Right atrium auricular region (tissue), 2 donors: ENCODE data around the gene ENC1. TPM values are rescaled to one million over a fixed set of nuclear protein-coding genes. Genes with fewer than 3 reads are reported as not detected.

Experiments
- DNase-seq: peaks from one replicate; pipeline ENCODE4 v3.0.0-alpha.2; 2019; ENCODE audit warnings: low spot score
- H3K27ac ChIP-seq, 2 donors: fragments of 200-600 bp; sonication (generic); 1 replicate in 1 of 2; 2 replicates in 1 of 2; pipeline ENCODE4 v1.5.1; 2016 to 2019
- H3K27me3 ChIP-seq, 2 donors: fragments of 200-600 bp; sonication (generic); one replicate each; pipeline versions ENCODE4 v1.5.1 to v1.6.0; 2017 to 2019
- H3K36me3 ChIP-seq: fragments of 200-600 bp; sonication (generic); one replicate; pipeline ENCODE4 v1.5.1; 2016
- H3K4me1 ChIP-seq, 2 donors: fragments of 200-600 bp; sonication (generic); one replicate each; pipeline versions ENCODE4 v1.5.1 to v1.6.0; 2017 to 2019
- H3K4me3 ChIP-seq, 2 donors: fragments of 200-600 bp; sonication (generic); 1 replicate in 1 of 2; 2 replicates in 1 of 2; pipeline ENCODE4 v1.5.1; 2017 to 2019; ENCODE audit warnings: mild to moderate bottlenecking in 1 of 2, moderate library complexity in 1 of 2
- H3K9me3 ChIP-seq, 2 donors: fragments of 200-600 bp; sonication (generic); one replicate each; pipeline ENCODE4 v1.5.1; 2019
- total RNA-seq, 2 donors: library from RNA; depleted of rRNA; stranded (reverse); fragments of >200 nt; gene quantifications; one replicate each; pipeline ENCODE4 v1.1.0, GENCODE V29; 2016
- TF ChIP-seq, protein P1 (sequence below), 2 donors: fragments of 200-600 bp; sonication (generic); IDR thresholded peaks; one replicate each; pipeline ENCODE4 v1.5.1; 2019; ENCODE audit warnings: antibody characterized with exemption in 2 of 2

ENC1 gene
- total RNA-seq, 2 donors from 2014 or later, result 5.0 to 18.5 TPM

GRCh38 chr5:74631081-74631953 lies 9.2 kb downstream of the ENC1 start:
- H3K9me3 ChIP-seq, result no peaks in the 10 kb centered on the region
- peaks cover 0 to 25% of the 10 kb centered on the region in 2 donors for H3K4me1 ChIP-seq
- no peaks in the 10 kb centered on the region for H3K36me3 ChIP-seq
- DNase-seq, result no peak
- no peak overlapping the region for H3K4me3 ChIP-seq
- peak overlapping the region; percentile 18 to 24 for H3K27ac ChIP-seq
- H3K27me3 ChIP-seq, result no peaks in the 10 kb centered on the region
- TF ChIP-seq, protein P1, sequence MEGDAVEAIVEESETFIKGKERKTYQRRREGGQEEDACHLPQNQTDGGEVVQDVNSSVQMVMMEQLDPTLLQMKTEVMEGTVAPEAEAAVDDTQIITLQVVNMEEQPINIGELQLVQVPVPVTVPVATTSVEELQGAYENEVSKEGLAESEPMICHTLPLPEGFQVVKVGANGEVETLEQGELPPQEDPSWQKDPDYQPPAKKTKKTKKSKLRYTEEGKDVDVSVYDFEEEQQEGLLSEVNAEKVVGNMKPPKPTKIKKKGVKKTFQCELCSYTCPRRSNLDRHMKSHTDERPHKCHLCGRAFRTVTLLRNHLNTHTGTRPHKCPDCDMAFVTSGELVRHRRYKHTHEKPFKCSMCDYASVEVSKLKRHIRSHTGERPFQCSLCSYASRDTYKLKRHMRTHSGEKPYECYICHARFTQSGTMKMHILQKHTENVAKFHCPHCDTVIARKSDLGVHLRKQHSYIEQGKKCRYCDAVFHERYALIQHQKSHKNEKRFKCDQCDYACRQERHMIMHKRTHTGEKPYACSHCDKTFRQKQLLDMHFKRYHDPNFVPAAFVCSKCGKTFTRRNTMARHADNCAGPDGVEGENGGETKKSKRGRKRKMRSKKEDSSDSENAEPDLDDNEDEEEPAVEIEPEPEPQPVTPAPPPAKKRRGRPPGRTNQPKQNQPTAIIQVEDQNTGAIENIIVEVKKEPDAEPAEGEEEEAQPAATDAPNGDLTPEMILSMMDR (IDR thresholded peaks at IDR 0.05), result no peak

DNA sequence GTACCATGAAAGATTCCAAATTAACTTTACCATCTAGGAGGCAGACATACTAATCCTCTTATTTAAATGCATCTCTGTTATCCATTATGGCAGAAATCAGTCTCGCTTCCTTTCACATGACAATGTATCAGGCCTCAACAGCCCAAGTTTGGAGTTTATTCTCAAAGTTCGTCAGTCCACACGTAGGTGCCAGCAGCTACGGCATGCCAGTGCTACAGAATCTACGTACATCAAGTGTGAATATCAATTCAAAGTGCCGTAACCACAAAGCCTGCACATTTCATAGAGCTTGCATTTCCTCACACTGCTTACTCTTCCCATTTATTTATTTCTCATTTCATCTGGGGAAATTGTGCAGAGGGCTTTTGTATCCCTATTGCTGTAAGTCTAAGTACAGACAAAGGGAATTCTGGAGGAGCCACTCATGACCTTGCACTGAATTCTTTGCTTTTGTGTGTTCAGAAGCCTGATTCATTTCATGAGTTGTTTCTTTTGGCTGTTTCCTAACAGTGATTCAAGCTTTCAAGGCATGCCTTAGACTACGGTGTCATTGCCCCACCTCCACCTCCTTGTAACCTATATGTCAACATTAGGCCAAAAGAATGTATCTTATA lies 10.0 kb downstream of the ENC1 start:
- H3K9me3 ChIP-seq, result no peaks in the 10 kb centered on the region
- no peaks in the 10 kb centered on the region for H3K27me3 ChIP-seq
- peaks cover 0 to 20% of the 10 kb centered on the region in 2 donors for H3K4me1 ChIP-seq
- DNase-seq, result no peak
- no peak overlapping the region for H3K4me3 ChIP-seq
- no peaks in the 10 kb centered on the region for H3K36me3 ChIP-seq
- TF ChIP-seq, protein P1 (IDR thresholded peaks at IDR 0.05), result no peak
- H3K27ac ChIP-seq, result peak overlapping the region in 1 of 2 donors; percentile 18

DNA sequence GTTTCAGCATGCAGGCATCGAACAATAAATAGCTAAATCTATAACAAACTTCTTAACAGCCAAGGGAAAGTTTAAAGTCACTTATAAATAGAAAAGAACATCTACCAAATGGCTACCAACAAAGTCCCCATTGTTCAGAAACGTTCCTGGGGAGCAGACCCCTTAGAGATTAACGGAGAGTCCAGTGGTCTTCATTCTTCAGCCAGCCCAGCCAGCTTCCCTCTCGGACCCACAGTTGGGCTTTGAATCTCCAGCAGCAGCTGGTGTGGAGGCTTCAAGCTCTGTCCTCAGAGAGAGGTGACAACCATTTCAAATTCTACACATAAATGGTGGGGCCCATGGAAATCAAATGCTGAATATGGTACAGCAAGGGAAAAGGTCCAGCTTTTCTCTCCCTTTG lies 11.2 kb downstream of the ENC1 start:
- H3K27me3 ChIP-seq, result no peaks in the 10 kb centered on the region
- H3K4me3 ChIP-seq, result no peak overlapping the region
- no peak overlapping the region for H3K27ac ChIP-seq
- DNase-seq, result no peak
- no peaks in the 10 kb centered on the region for H3K36me3 ChIP-seq
- peaks cover 0 to 20% of the 10 kb centered on the region in 2 donors for H3K4me1 ChIP-seq
- no peaks in the 10 kb centered on the region for H3K9me3 ChIP-seq
- TF ChIP-seq, protein P1 (IDR thresholded peaks at IDR 0.05), result no peak

GRCh38 chr5:74628359-74628758 lies 12.2 kb downstream of the ENC1 start:
- Histone ChIP-seq H3K9me3 (no peaks in the 10 kb centered on the region), H3K27me3 (no peaks in the 10 kb centered on the region), H3K27ac (no peak overlapping the region), H3K4me3 (no peak overlapping the region), H3K36me3 (no peaks in the 10 kb centered on the region), H3K4me1 (peaks cover 0 to 20% of the 10 kb centered on the region in 2 donors)
- TF ChIP-seq, protein P1 (IDR thresholded peaks at IDR 0.05), result no peak
- no peak for DNase-seq

DNA sequence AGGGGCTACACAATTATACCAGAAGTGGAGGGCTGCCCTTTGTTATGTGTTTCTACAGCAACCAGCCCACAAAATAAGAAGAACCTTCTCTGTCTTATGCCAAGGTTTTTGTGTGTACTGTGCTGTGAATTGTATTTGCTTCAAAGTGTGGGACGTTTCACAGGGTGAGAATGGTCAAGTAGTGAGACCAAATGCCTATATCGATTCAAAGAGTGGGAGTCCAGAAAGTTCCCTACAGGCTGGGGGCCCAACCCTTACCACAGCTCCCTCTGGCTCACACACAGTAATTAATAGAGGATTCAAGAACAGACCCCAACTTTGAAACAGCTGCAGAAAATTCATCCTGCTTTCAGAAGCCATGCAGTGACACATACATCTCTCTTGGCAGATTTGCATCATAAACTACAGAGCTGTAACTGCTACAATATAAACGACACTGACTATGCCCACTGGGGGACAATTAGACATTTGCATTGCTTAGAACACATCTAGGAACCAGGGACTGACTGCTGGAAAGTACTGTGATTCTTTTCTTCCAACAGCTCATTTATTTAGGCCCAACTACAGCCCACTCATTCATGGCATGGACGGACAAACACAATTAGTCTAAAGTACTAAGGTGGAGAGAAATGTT lies 12.8 kb downstream of the ENC1 start:
- DNase-seq, result no peak
- no peaks in the 10 kb centered on the region for H3K27me3 ChIP-seq
- no peak overlapping the region for H3K4me3 ChIP-seq
- TF ChIP-seq, protein P1 (IDR thresholded peaks at IDR 0.05), result no peak
- H3K27ac ChIP-seq, result no peak overlapping the region
- no peaks in the 10 kb centered on the region for H3K9me3 ChIP-seq
- H3K4me1 ChIP-seq, result peaks cover 0 to 18% of the 10 kb centered on the region in 2 donors
- no peaks in the 10 kb centered on the region for H3K36me3 ChIP-seq
